Measurements from ENCODE around the gene PTRH1. TPM values are rescaled to one million over a fixed set of nuclear protein-coding genes. Genes with fewer than 3 reads are reported as not detected.

Gene PTRH1
- total and polyA plus RNA-seq, 2 of the 13 experiments (the other 11 are each of a cell fraction or from before 2014, with no cell fraction given), result 4.0 to 10.4 TPM

DNA sequence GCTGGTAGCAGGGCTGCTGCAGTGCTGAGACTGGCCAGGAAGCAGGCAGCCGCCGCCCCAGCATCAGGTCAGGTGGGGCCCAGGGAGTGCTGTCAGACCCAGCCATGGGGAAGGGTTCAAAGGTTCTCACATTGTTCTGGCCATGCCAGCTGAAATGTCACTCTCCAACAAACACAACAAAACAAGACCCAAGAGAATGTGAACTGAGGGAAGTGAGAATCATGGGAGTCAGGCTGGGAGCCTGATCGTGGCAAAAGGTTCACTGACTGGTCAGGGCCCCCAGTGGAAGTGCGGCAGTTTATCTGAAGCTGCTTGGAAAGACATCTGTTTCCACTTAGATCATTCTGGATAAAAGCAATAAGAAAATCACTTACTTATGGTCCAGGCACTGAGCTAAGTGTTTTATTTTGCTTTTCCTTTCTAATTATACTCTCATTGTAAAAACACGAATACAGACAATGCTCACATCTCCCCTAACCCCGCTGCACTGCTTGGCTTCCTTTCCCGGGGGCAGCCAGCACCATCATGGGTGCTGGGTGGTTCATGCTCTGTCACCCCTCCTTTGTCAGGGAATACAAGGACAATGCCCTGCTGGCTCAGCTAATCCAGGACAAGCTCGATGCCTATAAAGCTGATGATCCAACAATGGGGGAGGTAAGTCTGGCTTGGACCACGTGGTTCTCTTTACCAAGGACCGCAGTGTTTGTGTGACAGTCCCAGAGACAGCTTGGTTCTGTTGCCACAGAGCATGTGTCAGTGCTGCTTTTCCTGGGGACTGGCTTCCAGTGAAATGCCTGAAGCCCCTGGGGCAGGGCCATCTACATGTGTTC, 50.6 kb downstream of the PTRH1 start:
- in situ Hi-C loops (cut with HindIII; ENCODE audit: extremely low pct_ligation_motif_present, low pct_unique_long_range_greater_than_20kb), result no loop called here
- Histone ChIP-seq H3K9me3 (ENCODE audit: low read length) (no peaks in the 10 kb centered on the region), H3K4me3 (replicated peaks in 1 of 3; ENCODE audit: insufficient read depth in 1 of 3, low read depth in 2 of 3, low read length in 3 of 3) (peak overlapping the region in 1 of 3 experiments; percentile 18; a peak in 1 of 6 replicates), H3K4me2 (ENCODE audit: low read depth, low read length) (peak overlapping the region; percentile 55), H3K79me2 (ENCODE audit: insufficient read depth, low read length) (no peaks in the 10 kb centered on the region), H2AFZ (ENCODE audit: low read length) (no peak overlapping the region), H3K36me3 (replicated peaks in 1 of 2; ENCODE audit: control insufficient read depth in 1 of 2, insufficient read depth in 2 of 2, low read length in 2 of 2) (no peaks in the 10 kb centered on the region), H3K27me3 (ENCODE audit: control insufficient read depth in 1 of 2, insufficient read depth in 2 of 2, low read length in 2 of 2) (no peaks in the 10 kb centered on the region), H3K9ac (ENCODE audit: insufficient read depth, low read depth, low read length) (0 out of 2 replicates have a peak overlapping the region, but pooled peaks have one; percentile 10), H3K4me1 (ENCODE audit: insufficient read depth, low read length) (peaks cover 24% of the 10 kb centered on the region), H3K27ac (ENCODE audit: extremely low read length, insufficient read depth, low read length) (peak overlapping the region; percentile 20), H4K20me1 (ENCODE audit: insufficient read depth, low read length) (no peaks in the 10 kb centered on the region)
- DNase-seq (ENCODE audit: low spot score) (peak; percentile 83), FAIRE-seq (peak; percentile 89), ATAC-seq (peak; percentile 99)
- intact Hi-C loops (cut with micrococcal nuclease; ENCODE audit: unreplicated experiment), result no loop called here
- CTCF ChIA-PET (ENCODE audit: low intra/inter-chr PET ratio, low total read pairs), result no interaction called here
- BruUV-seq (replicated peaks), result no TSS peak
- POLR2A ChIA-PET, result interaction anchor here (0.8 kb wide), 1 partner anchor 50 kb away, joined by 4 read pairs; no protein-coding TSS in a partner anchor
- WGBS (ENCODE audit: low lambda C conversion rate), result 37% methylated on average over 8 of the region's 10 CpGs
- TF ChIP-seq, protein P1, sequence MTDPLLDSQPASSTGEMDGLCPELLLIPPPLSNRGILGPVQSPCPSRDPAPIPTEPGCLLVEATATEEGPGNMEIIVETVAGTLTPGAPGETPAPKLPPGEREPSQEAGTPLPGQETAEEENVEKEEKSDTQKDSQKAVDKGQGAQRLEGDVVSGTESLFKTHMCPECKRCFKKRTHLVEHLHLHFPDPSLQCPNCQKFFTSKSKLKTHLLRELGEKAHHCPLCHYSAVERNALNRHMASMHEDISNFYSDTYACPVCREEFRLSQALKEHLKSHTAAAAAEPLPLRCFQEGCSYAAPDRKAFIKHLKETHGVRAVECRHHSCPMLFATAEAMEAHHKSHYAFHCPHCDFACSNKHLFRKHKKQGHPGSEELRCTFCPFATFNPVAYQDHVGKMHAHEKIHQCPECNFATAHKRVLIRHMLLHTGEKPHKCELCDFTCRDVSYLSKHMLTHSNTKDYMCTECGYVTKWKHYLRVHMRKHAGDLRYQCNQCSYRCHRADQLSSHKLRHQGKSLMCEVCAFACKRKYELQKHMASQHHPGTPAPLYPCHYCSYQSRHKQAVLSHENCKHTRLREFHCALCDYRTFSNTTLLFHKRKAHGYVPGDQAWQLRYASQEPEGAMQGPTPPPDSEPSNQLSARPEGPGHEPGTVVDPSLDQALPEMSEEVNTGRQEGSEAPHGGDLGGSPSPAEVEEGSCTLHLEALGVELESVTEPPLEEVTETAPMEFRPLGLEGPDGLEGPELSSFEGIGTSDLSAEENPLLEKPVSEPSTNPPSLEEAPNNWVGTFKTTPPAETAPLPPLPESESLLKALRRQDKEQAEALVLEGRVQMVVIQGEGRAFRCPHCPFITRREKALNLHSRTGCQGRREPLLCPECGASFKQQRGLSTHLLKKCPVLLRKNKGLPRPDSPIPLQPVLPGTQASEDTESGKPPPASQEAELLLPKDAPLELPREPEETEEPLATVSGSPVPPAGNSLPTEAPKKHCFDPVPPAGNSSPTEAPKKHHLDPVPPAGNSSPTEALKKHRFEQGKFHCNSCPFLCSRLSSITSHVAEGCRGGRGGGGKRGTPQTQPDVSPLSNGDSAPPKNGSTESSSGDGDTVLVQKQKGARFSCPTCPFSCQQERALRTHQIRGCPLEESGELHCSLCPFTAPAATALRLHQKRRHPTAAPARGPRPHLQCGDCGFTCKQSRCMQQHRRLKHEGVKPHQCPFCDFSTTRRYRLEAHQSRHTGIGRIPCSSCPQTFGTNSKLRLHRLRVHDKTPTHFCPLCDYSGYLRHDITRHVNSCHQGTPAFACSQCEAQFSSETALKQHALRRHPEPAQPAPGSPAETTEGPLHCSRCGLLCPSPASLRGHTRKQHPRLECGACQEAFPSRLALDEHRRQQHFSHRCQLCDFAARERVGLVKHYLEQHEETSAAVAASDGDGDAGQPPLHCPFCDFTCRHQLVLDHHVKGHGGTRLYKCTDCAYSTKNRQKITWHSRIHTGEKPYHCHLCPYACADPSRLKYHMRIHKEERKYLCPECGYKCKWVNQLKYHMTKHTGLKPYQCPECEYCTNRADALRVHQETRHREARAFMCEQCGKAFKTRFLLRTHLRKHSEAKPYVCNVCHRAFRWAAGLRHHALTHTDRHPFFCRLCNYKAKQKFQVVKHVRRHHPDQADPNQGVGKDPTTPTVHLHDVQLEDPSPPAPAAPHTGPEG (CRISPR knock-in tag; IDR thresholded peaks at IDR 0.05), result no peak
- TF ChIP-seq EEA1 (CRISPR knock-in tag; IDR thresholded peaks at IDR 0.05; ENCODE audit: borderline replicate concordance) (no peak), ZNF160 (CRISPR knock-in tag; IDR thresholded peaks at IDR 0.05) (no peak), ZIK1 (CRISPR knock-in tag; IDR thresholded peaks at IDR 0.05; ENCODE audit: borderline replicate concordance, low read depth) (no peak), FOXK2 (IDR thresholded peaks at IDR 0.05) (no peak), ZFX (CRISPR knock-in tag; IDR thresholded peaks at IDR 0.05; ENCODE audit: low read depth) (peak; percentile 54; the same call in 1 of the 2 replicates), ZNF615 (CRISPR knock-in tag; IDR thresholded peaks at IDR 0.05; ENCODE audit: borderline replicate concordance) (no peak), GLMP (CRISPR knock-in tag; IDR thresholded peaks at IDR 0.05; ENCODE audit: borderline replicate concordance) (no peak), NR2C2 (CRISPR knock-in tag; IDR thresholded peaks at IDR 0.05; ENCODE audit: borderline replicate concordance) (no peak), XRCC5 (optimal IDR thresholded peaks at IDR 0.05; ENCODE audit: low read length) (peak; percentile 5)
- TF ChIP-seq, protein P2, sequence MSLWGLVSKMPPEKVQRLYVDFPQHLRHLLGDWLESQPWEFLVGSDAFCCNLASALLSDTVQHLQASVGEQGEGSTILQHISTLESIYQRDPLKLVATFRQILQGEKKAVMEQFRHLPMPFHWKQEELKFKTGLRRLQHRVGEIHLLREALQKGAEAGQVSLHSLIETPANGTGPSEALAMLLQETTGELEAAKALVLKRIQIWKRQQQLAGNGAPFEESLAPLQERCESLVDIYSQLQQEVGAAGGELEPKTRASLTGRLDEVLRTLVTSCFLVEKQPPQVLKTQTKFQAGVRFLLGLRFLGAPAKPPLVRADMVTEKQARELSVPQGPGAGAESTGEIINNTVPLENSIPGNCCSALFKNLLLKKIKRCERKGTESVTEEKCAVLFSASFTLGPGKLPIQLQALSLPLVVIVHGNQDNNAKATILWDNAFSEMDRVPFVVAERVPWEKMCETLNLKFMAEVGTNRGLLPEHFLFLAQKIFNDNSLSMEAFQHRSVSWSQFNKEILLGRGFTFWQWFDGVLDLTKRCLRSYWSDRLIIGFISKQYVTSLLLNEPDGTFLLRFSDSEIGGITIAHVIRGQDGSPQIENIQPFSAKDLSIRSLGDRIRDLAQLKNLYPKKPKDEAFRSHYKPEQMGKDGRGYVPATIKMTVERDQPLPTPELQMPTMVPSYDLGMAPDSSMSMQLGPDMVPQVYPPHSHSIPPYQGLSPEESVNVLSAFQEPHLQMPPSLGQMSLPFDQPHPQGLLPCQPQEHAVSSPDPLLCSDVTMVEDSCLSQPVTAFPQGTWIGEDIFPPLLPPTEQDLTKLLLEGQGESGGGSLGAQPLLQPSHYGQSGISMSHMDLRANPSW (CRISPR knock-in tag; IDR thresholded peaks at IDR 0.05; ENCODE audit: borderline replicate concordance), result no peak
